ENCODE results near the gene STK39. TPM values are rescaled to one million over a fixed set of nuclear protein-coding genes. Genes with fewer than 3 reads are reported as not detected.

STK39 gene
- total RNA-seq, 3 donors from 2014 or later: 16.4 to 22.9 (median 19.2) TPM

DNA sequence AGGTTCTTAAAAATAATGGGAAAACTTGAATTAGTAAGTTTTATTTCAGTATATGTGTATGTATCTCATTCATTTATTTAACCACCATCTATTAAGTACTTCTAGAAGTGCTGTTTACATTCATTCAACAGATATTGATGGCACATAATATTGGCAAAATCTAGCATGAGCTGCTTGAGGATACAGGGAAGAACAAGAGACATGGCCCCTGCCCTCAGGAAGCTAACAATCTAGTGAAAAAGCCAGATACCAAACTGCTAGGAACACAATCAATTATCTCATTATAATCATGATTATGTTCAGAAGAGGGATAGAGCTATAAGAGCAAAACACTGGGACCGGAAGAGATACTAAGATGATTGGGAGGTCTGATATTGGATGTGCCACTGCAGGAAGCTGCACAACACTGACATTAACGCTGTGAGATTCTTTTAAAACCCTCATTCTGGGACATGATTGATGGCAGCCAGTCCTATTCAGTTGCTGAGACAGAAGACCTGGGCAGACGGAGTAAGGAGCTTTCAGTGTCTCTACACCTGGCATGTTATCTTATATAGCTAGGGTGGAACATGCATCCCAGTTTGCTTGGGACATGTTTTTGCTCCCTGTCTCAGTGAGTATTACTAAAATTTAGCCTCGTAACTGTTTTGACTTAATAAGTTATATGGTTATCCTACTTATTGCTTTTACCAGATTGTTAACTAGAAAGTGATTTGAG lies 314.1 kb downstream of the STK39 start:
- Histone ChIP-seq H3K27ac (no peak overlapping the region), H3K4me1 (no peaks in the 10 kb centered on the region), H3K9me3 (no peaks in the 10 kb centered on the region), H3K36me3 (no peaks in the 10 kb centered on the region), H3K27me3 (no peaks in the 10 kb centered on the region), H3K4me3 (no peak overlapping the region)
- no peak for TF ChIP-seq POLR2AphosphoS5 (IDR thresholded peaks at IDR 0.05)
- TF ChIP-seq POLR2A (IDR thresholded peaks at IDR 0.05): no peak
- no peak for TF ChIP-seq CTCF (IDR thresholded peaks at IDR 0.05)
- intact Hi-C loops (cut with DNase I; ENCODE audit: low total_unique reads): no loop called here
- no peak for DNase-seq (ENCODE audit: low spot score in 2 of 2)

DNA sequence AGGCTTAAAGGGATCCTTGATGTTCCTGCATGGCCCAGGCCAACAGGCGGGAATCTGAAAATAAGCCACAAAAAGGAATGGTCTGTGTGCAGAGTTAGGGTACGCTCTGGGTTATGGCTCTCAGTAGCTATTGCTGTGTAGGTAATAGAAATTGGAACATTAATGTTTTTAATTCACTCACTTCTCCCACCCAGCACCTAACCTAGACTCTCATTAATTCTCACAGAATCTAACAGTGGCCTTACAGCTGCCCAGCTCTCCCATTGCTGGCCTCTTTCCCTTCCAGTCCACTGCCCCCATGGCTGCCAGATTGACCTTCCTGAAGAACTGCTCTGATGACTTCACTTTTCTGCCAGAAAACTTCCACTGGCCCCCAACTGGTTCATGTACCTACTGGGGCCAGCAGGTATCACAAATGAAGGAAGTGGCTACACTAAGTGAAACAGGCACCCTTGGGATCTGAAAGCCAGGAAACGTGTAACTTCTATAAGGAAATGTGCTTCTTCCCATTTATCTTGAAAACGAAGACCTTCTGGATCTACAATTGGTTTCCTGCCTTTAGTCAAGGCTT lies 315.2 kb downstream of the STK39 start:
- Histone ChIP-seq H3K27me3 (no peaks in the 10 kb centered on the region), H3K27ac (no peak overlapping the region), H3K4me3 (no peak overlapping the region), H3K4me1 (no peaks in the 10 kb centered on the region), H3K36me3 (no peaks in the 10 kb centered on the region), H3K9me3 (no peaks in the 10 kb centered on the region)
- TF ChIP-seq POLR2AphosphoS5 (IDR thresholded peaks at IDR 0.05) (no peak), CTCF (IDR thresholded peaks at IDR 0.05) (no peak), POLR2A (IDR thresholded peaks at IDR 0.05) (no peak)
- no peak for DNase-seq (ENCODE audit: low spot score in 2 of 2)
- intact Hi-C loops (cut with DNase I; ENCODE audit: low total_unique reads): no loop called here

DNA sequence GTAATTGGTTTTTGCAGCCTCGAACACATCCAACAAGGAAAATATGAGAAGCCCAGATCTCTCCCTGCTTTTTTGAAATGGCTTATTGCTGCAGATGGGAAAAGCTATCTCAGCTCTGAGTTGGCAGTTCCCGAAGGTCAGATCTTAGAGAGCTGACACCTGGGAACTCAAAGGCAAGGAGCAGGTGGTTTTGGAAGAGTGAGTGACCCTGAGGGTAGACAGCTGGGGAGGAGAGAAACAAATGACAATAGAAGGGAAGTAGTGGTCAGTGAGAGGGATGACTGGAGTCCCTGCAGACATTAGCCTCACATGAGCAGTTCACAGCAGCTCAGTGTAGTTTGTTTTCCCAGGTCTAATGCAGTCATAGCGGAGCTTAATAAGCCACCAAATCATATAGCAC lies 317.9 kb downstream of the STK39 start:
- Histone ChIP-seq H3K4me1 (no peaks in the 10 kb centered on the region), H3K27me3 (no peaks in the 10 kb centered on the region), H3K4me3 (no peak overlapping the region), H3K36me3 (no peaks in the 10 kb centered on the region), H3K27ac (no peak overlapping the region), H3K9me3 (no peaks in the 10 kb centered on the region)
- intact Hi-C loops (cut with DNase I; ENCODE audit: low total_unique reads): no loop called here
- DNase-seq (ENCODE audit: low spot score in 2 of 2): no peak
- TF ChIP-seq POLR2A (IDR thresholded peaks at IDR 0.05): no peak
- no peak for TF ChIP-seq POLR2AphosphoS5 (IDR thresholded peaks at IDR 0.05)
- no peak for TF ChIP-seq CTCF (IDR thresholded peaks at IDR 0.05)

DNA sequence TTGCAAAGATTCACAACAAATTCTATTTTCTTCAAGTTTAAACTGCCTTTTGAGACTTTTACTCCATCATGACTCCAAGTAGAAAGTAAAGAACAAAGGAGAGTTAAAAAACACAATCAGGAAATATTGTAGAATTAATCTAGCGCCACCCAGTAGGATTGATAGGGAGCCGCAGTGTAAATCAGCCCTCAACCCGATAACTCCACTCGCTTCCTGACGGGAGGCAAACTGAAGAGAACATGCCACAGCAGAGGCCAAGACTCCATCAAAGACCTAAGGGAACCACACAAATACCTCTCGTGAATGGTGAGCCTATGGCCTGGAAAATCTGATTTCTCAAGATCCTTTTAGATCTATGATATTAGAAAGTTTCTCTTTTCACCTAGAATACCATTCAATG lies 319.0 kb downstream of the STK39 start:
- no peak for TF ChIP-seq POLR2AphosphoS5 (IDR thresholded peaks at IDR 0.05)
- no peak for TF ChIP-seq POLR2A (IDR thresholded peaks at IDR 0.05)
- TF ChIP-seq CTCF (IDR thresholded peaks at IDR 0.05): no peak
- intact Hi-C loops (cut with DNase I; ENCODE audit: low total_unique reads): no loop called here
- no peak overlapping the region for H3K27ac ChIP-seq
- H3K4me3 ChIP-seq: no peak overlapping the region
- H3K36me3 ChIP-seq: no peaks in the 10 kb centered on the region
- H3K9me3 ChIP-seq: no peaks in the 10 kb centered on the region
- H3K27me3 ChIP-seq: no peaks in the 10 kb centered on the region
- H3K4me1 ChIP-seq: no peaks in the 10 kb centered on the region
- DNase-seq (ENCODE audit: low spot score in 2 of 2): no peak

DNA sequence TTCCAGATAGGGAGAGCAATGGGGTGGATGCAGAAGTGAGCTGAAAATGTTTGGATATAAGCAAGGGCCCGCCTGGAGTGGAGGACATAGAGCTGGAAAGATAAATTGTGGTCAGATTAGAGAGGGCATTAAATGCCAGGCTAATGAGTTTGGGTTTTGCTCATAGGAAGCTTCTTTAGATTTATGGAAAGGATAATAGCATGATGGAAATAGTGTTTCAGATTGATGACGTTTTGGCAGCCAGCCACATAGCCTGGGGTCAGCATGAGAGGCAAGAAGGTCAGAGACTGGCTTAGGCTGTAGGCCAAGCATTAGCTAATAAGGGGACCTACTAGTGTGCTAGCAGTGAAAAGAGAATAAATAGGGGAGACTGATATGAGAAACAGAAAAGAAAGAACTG lies 321.6 kb downstream of the STK39 start:
- Histone ChIP-seq H3K9me3 (no peaks in the 10 kb centered on the region), H3K27me3 (no peaks in the 10 kb centered on the region), H3K4me3 (no peak overlapping the region), H3K36me3 (no peaks in the 10 kb centered on the region), H3K4me1 (no peaks in the 10 kb centered on the region), H3K27ac (no peak overlapping the region)
- TF ChIP-seq POLR2AphosphoS5 (IDR thresholded peaks at IDR 0.05): no peak
- DNase-seq (ENCODE audit: low spot score in 2 of 2): no peak
- intact Hi-C loops (cut with DNase I; ENCODE audit: low total_unique reads): no loop called here
